Panc1 (cell line): Measurements from ENCODE around the gene APOC3. TPM values are rescaled to one million over a fixed set of nuclear protein-coding genes. Genes with fewer than 3 reads are reported as not detected.

Experiments
- ATAC-seq: fragments of 200-7000 bp; cut with Tn5 transposase; 2 replicates; pipeline ENCODE4 v1.9.1; 2020; ENCODE audit warnings: mild to moderate bottlenecking, moderate library complexity
- BruUV-seq: library from RNA; stranded (reverse); fragments of 400-500 nt; replicated peaks from 2 replicates; lab custom pipeline; 2021; lab: Mats Ljungman, UMichigan
- CTCF ChIA-PET: fragments of 300-600 bp; sonication (Branson Sonifier 250); formaldehyde crosslinking; loops from one replicate; lab custom pipeline; 2022; ENCODE audit warnings: antibody characterized with exemption; lab: Charles Lee
- POLR2A ChIA-PET: fragments of 300-600 bp; sonication (Branson Sonifier 250); formaldehyde crosslinking; loops from one replicate; lab custom pipeline; 2022; ENCODE audit warnings: antibody characterized with exemption; lab: Charles Lee
- DNase-seq: peaks from one replicate; pipeline ENCODE4 v3.0.0-alpha.2; 2010; ENCODE audit warnings: low read depth, low spot score
- H3K27ac ChIP-seq: 2 replicates; pipeline ENCODE4 v1.5.1; 2011; ENCODE audit warnings: mild to moderate bottlenecking, low read length, inconsistent platforms
- H3K27me3 ChIP-seq: fragments of 200-500 bp; sonication (Bioruptor generic); 2 replicates; pipeline ENCODE4 v1.6.0; 2014; ENCODE audit warnings: low read length, inconsistent platforms; ENCODE audit not compliant: control insufficient read depth, insufficient read depth
- H3K36me3 ChIP-seq: fragments of 200-500 bp; sonication (Bioruptor generic); 2 replicates; pipeline ENCODE4 v1.5.1; 2014; ENCODE audit warnings: inconsistent platforms, mild to moderate bottlenecking, low read length, moderate library complexity; ENCODE audit not compliant: control insufficient read depth, insufficient read depth
- H3K4me1 ChIP-seq: 2 replicates; pipeline ENCODE4 v1.5.1; 2011; ENCODE audit warnings: inconsistent platforms, mild to moderate bottlenecking, low read length, moderate library complexity; ENCODE audit not compliant: control insufficient read depth, insufficient read depth
- H3K4me3 ChIP-seq, 2 experiments: 2 replicates each; pipeline ENCODE4 v1.5.1; 2011 to 2012; ENCODE audit warnings: low read depth in 2 of 2, low read length in 2 of 2, mild to moderate bottlenecking in 2 of 2, inconsistent platforms in 1 of 2, moderate library complexity in 1 of 2
- H3K9me3 ChIP-seq: fragments of 200-500 bp; sonication (Bioruptor generic); 2 replicates; pipeline ENCODE4 v1.5.1; 2014; ENCODE audit warnings: low read depth, mild to moderate bottlenecking, inconsistent platforms, low read length, moderate library complexity; ENCODE audit not compliant: control insufficient read depth, insufficient read depth
- POLR2AphosphoS5 ChIP-seq: IDR thresholded peaks from 2 replicates; pipeline ENCODE4 v1.6.1; 2012; ENCODE audit warnings: mild to moderate bottlenecking, low read depth, low read length, moderate library complexity
- SIN3A ChIP-seq: IDR thresholded peaks from 2 replicates; pipeline ENCODE4 v1.6.1; 2012; ENCODE audit warnings: low read depth, mild to moderate bottlenecking, low read length, moderate library complexity, borderline replicate concordance; ENCODE audit not compliant: insufficient read depth
- TCF7L2 ChIP-seq: IDR thresholded peaks from 2 replicates; pipeline ENCODE4 v1.6.1; 2011; ENCODE audit warnings: mild to moderate bottlenecking, low read depth, low read length, inconsistent platforms
- in situ Hi-C: cut with HindIII; loops from 2 replicates; pipeline ENCODE4 v1.10.0; 2016; ENCODE audit warnings: low sequenced_read_pairs, low pct_unique_long_range_greater_than_20kb
- intact Hi-C: fragments of 100-400 bp; cut with micrococcal nuclease; formaldehyde crosslinking; loops from one replicate; pipeline ENCODE4 v1.10.0; 2022; ENCODE audit not compliant: unreplicated experiment
- total RNA-seq: library from RNA; stranded (reverse); gene quantifications from one replicate; pipeline ENCODE4 v1.2.1, GENCODE V29; 2021; ENCODE audit not compliant: unreplicated experiment
- TF ChIP-seq, protein P1 (sequence below): fragments of 450-650 bp; IDR thresholded peaks from 2 replicates; pipeline ENCODE4 v1.5.1; 2017; ENCODE audit warnings: mild to moderate bottlenecking
- TF ChIP-seq, protein P2 (sequence below), 2 experiments: IDR thresholded peaks; 2 replicates each; pipeline ENCODE4 v1.6.1; 2011 to 2012; ENCODE audit warnings: low read depth in 2 of 2, control low read depth in 1 of 2, low read length in 1 of 2, mild to moderate bottlenecking in 1 of 2, moderate library complexity in 1 of 2; ENCODE audit not compliant: insufficient read depth in 1 of 2

APOC3 gene
- total RNA-seq, 1 experiment from 2014 or later, result 1.2 TPM

GRCh38 chr11:116868066-116868465, 38.4 kb downstream of the APOC3 start:
- no peaks in the 10 kb centered on the region for H3K4me1 ChIP-seq
- H3K9me3 ChIP-seq, result no peaks in the 10 kb centered on the region
- H3K27me3 ChIP-seq, result no peaks in the 10 kb centered on the region
- TF ChIP-seq TCF7L2 (no peak), POLR2AphosphoS5 (no peak), SIN3A (no peak)
- TF ChIP-seq, protein P1, sequence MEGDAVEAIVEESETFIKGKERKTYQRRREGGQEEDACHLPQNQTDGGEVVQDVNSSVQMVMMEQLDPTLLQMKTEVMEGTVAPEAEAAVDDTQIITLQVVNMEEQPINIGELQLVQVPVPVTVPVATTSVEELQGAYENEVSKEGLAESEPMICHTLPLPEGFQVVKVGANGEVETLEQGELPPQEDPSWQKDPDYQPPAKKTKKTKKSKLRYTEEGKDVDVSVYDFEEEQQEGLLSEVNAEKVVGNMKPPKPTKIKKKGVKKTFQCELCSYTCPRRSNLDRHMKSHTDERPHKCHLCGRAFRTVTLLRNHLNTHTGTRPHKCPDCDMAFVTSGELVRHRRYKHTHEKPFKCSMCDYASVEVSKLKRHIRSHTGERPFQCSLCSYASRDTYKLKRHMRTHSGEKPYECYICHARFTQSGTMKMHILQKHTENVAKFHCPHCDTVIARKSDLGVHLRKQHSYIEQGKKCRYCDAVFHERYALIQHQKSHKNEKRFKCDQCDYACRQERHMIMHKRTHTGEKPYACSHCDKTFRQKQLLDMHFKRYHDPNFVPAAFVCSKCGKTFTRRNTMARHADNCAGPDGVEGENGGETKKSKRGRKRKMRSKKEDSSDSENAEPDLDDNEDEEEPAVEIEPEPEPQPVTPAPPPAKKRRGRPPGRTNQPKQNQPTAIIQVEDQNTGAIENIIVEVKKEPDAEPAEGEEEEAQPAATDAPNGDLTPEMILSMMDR, result no peak
- TF ChIP-seq, protein P2, sequence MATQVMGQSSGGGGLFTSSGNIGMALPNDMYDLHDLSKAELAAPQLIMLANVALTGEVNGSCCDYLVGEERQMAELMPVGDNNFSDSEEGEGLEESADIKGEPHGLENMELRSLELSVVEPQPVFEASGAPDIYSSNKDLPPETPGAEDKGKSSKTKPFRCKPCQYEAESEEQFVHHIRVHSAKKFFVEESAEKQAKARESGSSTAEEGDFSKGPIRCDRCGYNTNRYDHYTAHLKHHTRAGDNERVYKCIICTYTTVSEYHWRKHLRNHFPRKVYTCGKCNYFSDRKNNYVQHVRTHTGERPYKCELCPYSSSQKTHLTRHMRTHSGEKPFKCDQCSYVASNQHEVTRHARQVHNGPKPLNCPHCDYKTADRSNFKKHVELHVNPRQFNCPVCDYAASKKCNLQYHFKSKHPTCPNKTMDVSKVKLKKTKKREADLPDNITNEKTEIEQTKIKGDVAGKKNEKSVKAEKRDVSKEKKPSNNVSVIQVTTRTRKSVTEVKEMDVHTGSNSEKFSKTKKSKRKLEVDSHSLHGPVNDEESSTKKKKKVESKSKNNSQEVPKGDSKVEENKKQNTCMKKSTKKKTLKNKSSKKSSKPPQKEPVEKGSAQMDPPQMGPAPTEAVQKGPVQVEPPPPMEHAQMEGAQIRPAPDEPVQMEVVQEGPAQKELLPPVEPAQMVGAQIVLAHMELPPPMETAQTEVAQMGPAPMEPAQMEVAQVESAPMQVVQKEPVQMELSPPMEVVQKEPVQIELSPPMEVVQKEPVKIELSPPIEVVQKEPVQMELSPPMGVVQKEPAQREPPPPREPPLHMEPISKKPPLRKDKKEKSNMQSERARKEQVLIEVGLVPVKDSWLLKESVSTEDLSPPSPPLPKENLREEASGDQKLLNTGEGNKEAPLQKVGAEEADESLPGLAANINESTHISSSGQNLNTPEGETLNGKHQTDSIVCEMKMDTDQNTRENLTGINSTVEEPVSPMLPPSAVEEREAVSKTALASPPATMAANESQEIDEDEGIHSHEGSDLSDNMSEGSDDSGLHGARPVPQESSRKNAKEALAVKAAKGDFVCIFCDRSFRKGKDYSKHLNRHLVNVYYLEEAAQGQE (IDR thresholded peaks at IDR 0.05; ENCODE audit: insufficient read depth in 1 of 2, low read depth in 2 of 2, low read length in 1 of 2), result no peak
- in situ Hi-C loops, result no loop called here
- peaks cover 8% of the 10 kb centered on the region; the same call in 1 of the 2 replicates for H3K36me3 ChIP-seq
- H3K4me3 ChIP-seq, result no peak overlapping the region
- BruUV-seq, result no TSS peak
- intact Hi-C loops, result no loop called here
- no peak for DNase-seq
- POLR2A ChIA-PET, result interaction anchor here (0.5 kb wide), 1 partner anchor 276 kb away, joined by 5 read pairs; no protein-coding TSS in a partner anchor
- no peak for ATAC-seq
- no peak overlapping the region for H3K27ac ChIP-seq
- CTCF ChIA-PET, result no interaction called here

DNA sequence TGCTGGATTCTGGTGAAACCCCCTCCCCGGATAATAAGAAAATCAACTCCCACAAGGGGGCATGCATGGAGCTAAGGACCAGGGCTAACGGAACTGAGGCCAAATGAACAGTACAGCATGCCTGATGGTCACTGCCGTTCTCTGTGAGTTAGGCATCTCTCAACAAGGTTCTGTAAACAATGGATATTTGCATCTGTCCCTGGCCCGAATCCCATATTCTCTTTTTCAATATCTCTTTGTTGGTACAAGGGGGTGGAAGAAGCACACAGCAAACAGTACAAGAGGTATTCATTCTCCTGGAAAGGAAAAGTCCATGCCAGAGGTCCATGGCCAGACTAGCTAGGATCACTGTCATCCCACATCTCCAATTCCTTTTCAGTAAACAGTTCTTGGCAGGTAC, 39.9 kb downstream of the APOC3 start:
- no TSS peak for BruUV-seq
- ChIA-PET CTCF (no interaction called here), POLR2A (no interaction called here)
- TF ChIP-seq POLR2AphosphoS5, result no peak
- TF ChIP-seq SIN3A, result no peak
- TF ChIP-seq TCF7L2, result no peak
- TF ChIP-seq, protein P1, result peak; percentile 17; the same call in 1 of the 2 replicates
- TF ChIP-seq, protein P2 (IDR thresholded peaks at IDR 0.05; ENCODE audit: insufficient read depth in 1 of 2, low read depth in 2 of 2, low read length in 1 of 2), result no peak
- no peak overlapping the region for H3K4me3 ChIP-seq
- H3K4me1 ChIP-seq, result no peaks in the 10 kb centered on the region
- H3K9me3 ChIP-seq, result no peaks in the 10 kb centered on the region
- H3K27ac ChIP-seq, result no peak overlapping the region
- in situ Hi-C loops (no loop called here), intact Hi-C loops (no loop called here)
- peaks cover 8% of the 10 kb centered on the region; the same call in 1 of the 2 replicates for H3K36me3 ChIP-seq
- DNase-seq, result no peak
- no peaks in the 10 kb centered on the region for H3K27me3 ChIP-seq
- no peak for ATAC-seq
